Activated CD8-positive, alpha-beta memory T cell treated with anti-CD3 and anti-CD28 coated beads, Interleukin-2, amount 10 ng/mL, durations not matched to agents 7 days and 5 days (primary cell): Measurements from ENCODE around the gene PCSK1N. TPM values are rescaled to one million over a fixed set of nuclear protein-coding genes. Genes with fewer than 3 reads are reported as not detected.
A peak's percentile ranks its signal among the peaks of the same experiment; 100 is the strongest.

Source experiments
- ATAC-seq: fragments of 150-1000 bp; cut with Tn5 transposase; one replicate; pipeline ENCODE4 v1.10.0; 2021; ENCODE audit warnings: moderate library complexity
- CTCF ChIA-PET: fragments of 350-600 bp; sonication (Branson Sonifier 250); formaldehyde crosslinking; loops from one replicate; lab custom pipeline; 2021; ENCODE audit warnings: antibody characterized with exemption; lab: Charles Lee
- DNase-seq: peaks from one replicate; pipeline ENCODE4 v3.0.0-alpha.2; 2020
- H3K27ac Mint-ChIP-seq: one replicate; pipeline ENCODE4 v1.8.0; 2021; ENCODE audit warnings: mild to moderate bottlenecking, mixed read lengths
- H3K27me3 Mint-ChIP-seq: one replicate; pipeline ENCODE4 v1.8.0; 2021; ENCODE audit warnings: mixed read lengths
- H3K36me3 Mint-ChIP-seq: one replicate; pipeline ENCODE4 v1.8.0; 2021; ENCODE audit warnings: mild to moderate bottlenecking, mixed read lengths
- H3K4me1 Mint-ChIP-seq: one replicate; pipeline ENCODE4 v1.8.0; 2021; ENCODE audit warnings: mixed read lengths
- H3K4me3 Mint-ChIP-seq: one replicate; pipeline ENCODE4 v1.8.0; 2021; ENCODE audit warnings: mild to moderate bottlenecking, moderate library complexity, mixed read lengths
- H3K9me3 Mint-ChIP-seq: one replicate; pipeline ENCODE4 v1.8.0; 2022; ENCODE audit warnings: low read depth, mixed read lengths
- total RNA-seq, 2 experiments: library from RNA; stranded (reverse); gene quantifications; one replicate each; pipeline ENCODE4 v1.2.3, GENCODE V29; 2021

PCSK1N gene
- total RNA-seq, 2 experiments from 2014 or later, result 0.21 to 0.93 TPM

DNA sequence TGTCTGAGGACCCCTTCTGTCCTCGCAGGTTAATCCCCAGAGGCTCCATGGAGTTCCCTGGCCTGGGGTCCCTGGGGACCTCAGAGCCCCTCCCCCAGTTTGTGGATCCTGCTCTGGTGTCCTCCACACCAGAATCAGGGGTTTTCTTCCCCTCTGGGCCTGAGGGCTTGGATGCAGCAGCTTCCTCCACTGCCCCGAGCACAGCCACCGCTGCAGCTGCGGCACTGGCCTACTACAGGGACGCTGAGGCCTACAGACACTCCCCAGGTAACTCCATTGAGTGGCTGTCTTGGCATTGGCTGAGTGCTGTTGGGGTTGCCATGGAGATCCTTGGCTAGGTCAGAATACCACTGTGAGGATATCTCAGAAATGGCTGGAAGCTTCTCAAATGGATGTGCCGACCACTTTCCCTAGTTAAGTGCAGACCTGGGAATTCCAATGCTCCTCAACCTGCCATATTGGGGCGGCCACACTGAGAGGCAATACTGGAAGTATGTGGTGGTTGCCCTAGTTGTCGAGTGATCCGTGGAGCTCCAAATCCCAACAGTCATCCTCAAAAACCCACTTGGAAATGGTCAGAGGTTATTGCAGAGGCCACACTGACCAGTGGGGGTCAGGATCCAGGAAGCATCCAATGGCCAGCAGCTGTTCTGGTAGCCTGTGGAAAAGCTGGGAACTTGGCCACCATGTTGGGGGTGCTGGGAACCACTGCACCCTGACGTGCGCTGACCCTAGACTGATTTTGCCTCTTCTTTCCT lies 44.2 kb downstream of the PCSK1N start:
- CTCF ChIA-PET, result no interaction called here
- ATAC-seq (no peak), DNase-seq (no peak)
- no peak overlapping the region for H3K27ac Mint-ChIP-seq
- peaks cover 9% of the 10 kb centered on the region for H3K4me1 Mint-ChIP-seq
- no peak overlapping the region for H3K4me3 Mint-ChIP-seq
- no peaks in the 10 kb centered on the region for H3K36me3 Mint-ChIP-seq
- peaks cover 9% of the 10 kb centered on the region for H3K27me3 Mint-ChIP-seq
- H3K9me3 Mint-ChIP-seq, result no peaks in the 10 kb centered on the region

- Mint-ChIP-seq H3K4me3 (no peak overlapping the region), H3K4me1 (peaks cover 9% of the 10 kb centered on the region), H3K36me3 (no peaks in the 10 kb centered on the region), H3K9me3 (no peaks in the 10 kb centered on the region), H3K27ac (no peak overlapping the region), H3K27me3 (peaks cover 9% of the 10 kb centered on the region)
- CTCF ChIA-PET, result no interaction called here
- DNase-seq (no peak), ATAC-seq (no peak)
Observed at GRCh38 chrX:48790477-48790876, 44.9 kb downstream of the PCSK1N start.

DNA sequence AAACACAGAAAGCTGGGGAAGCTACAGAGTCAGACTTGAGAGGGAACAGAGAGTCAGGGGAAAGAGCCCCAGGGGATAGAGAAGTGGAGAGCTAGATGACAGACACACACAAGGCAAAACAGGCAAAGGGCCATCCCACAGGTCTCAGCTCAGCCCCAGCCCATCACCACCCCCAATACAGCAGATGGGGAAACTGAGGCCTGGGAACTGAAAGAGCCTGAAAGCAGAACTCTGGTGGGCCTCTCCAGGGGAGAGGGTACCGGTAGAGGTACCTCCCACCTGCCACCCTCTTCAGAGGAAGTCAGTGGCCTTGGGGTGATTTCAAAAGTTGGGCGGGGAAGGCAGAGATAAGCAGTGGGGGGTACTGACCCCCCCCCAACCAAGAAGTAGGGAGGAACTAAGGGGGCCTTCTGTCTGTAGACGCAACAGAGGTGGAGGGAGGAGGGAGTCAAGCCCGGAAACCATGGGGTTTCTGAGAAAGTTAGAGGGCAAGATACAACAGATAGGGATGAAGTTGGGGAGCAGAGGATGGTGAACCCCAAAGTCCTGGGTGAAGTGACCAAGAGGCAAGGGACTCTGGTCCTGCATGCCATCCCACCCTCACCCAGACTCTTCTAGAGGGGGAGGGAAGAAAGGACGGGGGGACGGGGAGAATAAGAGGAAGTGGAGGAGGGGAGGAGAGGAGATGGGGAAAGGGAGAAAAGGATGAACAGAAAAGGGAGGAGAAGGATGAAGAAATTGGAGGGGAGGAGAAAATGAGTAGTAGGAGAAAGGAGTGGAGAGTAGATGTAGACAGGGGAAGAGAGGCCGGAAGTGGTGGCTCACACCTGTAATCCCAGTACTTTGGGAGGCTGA lies 45.8 kb downstream of the PCSK1N start:
- no peak overlapping the region for H3K4me3 Mint-ChIP-seq

DNA sequence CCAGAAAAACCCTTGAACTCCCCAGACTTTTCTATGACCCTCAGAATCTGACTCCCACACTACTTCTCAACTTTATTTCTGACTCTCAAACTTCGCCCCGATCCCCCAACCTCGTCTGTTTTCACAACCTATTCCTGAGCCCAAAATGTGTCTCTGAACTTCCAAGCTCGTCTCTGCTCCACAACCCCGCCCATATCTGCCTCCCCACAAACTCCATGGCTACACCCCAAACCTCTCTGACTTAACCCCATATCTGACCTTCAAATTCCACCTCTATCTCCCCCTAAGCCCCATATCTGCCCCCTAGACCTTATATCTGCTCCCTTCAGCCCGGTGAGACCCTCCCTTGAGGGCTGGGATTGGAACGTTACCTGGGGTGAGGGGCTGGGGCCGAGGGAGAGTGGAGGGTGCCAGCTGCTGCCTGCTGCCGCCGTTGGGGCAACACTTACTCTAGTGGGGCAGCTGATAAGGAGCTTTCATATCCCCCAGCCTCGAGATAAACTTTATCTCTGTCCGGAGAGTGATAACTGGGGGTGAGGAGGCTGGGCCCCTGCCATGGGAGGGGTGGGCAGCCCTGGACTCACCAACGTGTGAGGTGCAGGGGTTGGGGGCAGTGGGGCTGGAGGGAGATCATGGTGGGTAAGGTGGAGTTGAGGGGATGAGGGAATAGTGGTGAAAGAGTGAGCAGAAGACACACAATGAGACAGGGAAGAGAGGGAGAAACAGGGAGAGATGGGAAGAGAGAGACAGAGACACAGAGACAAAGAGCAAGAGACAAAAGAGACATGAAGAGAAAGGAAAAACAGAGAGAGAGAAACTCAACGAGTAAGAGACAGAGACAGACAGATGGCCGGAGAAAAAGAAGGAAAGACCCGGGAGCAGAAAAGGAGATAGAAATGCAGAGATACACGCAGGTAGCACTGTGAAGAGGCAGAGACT lies 47.6 kb downstream of the PCSK1N start:
- peaks cover 12% of the 10 kb centered on the region for H3K27me3 Mint-ChIP-seq
- H3K36me3 Mint-ChIP-seq, result no peaks in the 10 kb centered on the region
- DNase-seq (no peak), ATAC-seq (no peak)
- CTCF ChIA-PET, result interaction anchor here (0.6 kb wide), 1 partner anchor 380 kb away, joined by 4 read pairs; no protein-coding TSS in a partner anchor
- H3K4me1 Mint-ChIP-seq, result peaks cover 9% of the 10 kb centered on the region
- H3K4me3 Mint-ChIP-seq, result no peak overlapping the region
- no peak overlapping the region for H3K27ac Mint-ChIP-seq
- no peaks in the 10 kb centered on the region for H3K9me3 Mint-ChIP-seq

More for the DNA sequence above, 45.8 kb downstream of the PCSK1N start:
- Mint-ChIP-seq H3K36me3 (no peaks in the 10 kb centered on the region), H3K27me3 (peaks cover 12% of the 10 kb centered on the region), H3K9me3 (no peaks in the 10 kb centered on the region), H3K27ac (no peak overlapping the region), H3K4me1 (peaks cover 9% of the 10 kb centered on the region)
- CTCF ChIA-PET, result no interaction called here
- ATAC-seq (peak; percentile 39), DNase-seq (no peak)

DNA sequence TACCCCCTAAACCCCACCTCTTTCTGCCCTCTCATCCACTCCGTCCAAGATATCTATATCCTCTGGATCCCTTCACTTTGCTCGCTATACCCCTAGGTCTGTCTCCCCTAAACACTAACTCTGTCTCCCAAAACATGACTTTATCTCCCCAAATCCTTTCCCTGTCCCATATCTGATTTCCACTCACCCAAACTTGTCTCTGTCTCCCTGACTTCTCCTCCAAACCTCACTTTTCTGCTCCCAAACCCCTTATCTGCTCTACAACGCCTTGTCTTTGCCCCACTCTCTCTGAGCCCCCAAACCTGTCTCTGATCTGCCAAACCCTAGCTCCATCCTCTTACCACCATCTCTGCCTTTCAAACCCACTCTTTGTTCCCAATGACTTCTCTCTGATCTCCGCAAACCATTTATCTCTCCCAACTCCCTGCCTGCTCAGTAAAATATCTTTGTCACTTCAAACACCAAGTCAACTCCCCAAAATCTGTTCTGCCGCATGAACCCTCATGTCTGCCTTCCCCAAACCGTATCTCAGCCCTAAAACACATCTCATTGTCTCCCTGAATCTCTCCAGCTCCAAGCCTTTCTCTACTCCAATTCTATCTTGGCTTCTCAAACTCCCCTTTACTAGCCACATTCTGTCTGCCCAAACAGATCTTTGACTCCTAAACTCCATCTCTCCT lies 48.4 kb downstream of the PCSK1N start:
- no peak overlapping the region for H3K27ac Mint-ChIP-seq

DNA sequence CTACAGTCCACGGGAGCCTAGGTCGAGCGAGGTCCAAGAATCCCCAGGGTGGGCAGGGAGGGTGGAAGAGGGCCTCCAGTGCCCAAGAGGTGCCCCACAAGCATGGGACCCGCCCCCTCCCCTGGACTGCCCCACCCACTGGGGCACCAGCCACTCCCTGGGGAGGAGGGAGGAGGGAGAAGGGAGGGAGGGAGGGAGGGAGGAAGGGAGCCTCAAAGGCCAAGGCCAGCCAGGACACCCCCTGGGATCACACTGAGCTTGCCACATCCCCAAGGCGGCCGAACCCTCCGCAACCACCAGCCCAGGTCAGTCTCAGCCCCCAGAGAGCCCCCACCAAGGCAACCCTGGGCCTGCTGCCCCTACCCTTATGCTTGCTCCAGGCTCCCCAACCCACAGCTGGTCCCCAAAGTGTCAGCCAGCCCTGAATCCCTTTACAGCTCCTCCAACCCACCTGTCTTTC lies 49.0 kb downstream of the PCSK1N start, which contains the start of gene GATA1:
TSS of gene GATA1 (plus strand) at position 250 of the 460 bp plus-strand sequence. CDS start 4,520 bp downstream, outside the sequence.
- no peaks in the 10 kb centered on the region for H3K9me3 Mint-ChIP-seq
- peaks cover 12% of the 10 kb centered on the region for H3K27me3 Mint-ChIP-seq
- no peak within 1 kb of the TSS for H3K27ac Mint-ChIP-seq
- ATAC-seq, result no peak
- no peak for DNase-seq
- CTCF ChIA-PET, result no interaction called here
- H3K36me3 Mint-ChIP-seq, result no peaks in the 10 kb centered on the region
- peaks cover 9% of the 10 kb centered on the region for H3K4me1 Mint-ChIP-seq
- H3K4me3 Mint-ChIP-seq, result no peak within 1 kb of the TSS

More for the DNA sequence above, 48.4 kb downstream of the PCSK1N start:
- CTCF ChIA-PET, result interaction anchor here (0.6 kb wide), 1 partner anchor 381 kb away, joined by 4 read pairs; no protein-coding TSS in a partner anchor
- ATAC-seq, result no peak
- no peak overlapping the region for H3K4me3 Mint-ChIP-seq
- H3K27me3 Mint-ChIP-seq, result peaks cover 12% of the 10 kb centered on the region
- H3K9me3 Mint-ChIP-seq, result no peaks in the 10 kb centered on the region
- H3K4me1 Mint-ChIP-seq, result peaks cover 9% of the 10 kb centered on the region
- no peaks in the 10 kb centered on the region for H3K36me3 Mint-ChIP-seq
- no peak for DNase-seq

DNA sequence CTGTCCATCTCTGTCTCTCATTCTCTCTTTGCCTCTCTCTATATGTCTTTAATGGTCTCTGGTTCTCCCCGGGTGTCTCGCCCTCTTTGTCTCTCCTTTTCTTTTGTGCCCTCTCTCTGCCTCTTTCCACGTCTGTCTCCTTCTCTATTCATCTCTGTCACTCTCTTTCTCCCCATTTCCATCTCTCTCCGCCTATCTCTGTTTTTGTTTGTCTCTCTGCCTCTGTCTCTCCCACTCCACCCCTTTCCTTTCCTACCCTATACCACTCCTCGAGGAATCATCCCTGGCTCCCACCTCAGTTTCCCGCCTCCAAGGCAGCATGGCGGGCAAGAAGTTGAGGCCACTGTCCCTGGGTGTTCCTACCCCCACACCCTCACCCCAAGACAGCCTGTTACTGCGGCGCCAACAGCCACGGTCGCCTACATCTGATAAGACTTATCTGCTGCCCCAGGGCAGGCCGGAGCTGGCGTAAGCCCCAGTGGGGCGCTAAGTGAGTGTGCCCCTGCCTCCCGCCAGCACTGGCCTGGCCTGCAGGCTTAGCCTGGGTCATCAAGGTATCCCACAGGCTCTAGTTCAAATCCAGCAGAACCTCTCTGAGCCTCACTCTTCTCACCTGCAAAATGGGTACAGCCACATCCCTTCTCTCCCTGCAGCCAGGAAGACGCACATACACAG lies 49.7 kb downstream of the PCSK1N start:
- Mint-ChIP-seq H3K36me3 (no peaks in the 10 kb centered on the region), H3K27me3 (peaks cover 12% of the 10 kb centered on the region), H3K27ac (no peak overlapping the region), H3K9me3 (no peaks in the 10 kb centered on the region), H3K4me1 (peaks cover 9% of the 10 kb centered on the region), H3K4me3 (no peak overlapping the region)
- no peak for ATAC-seq
- no peak for DNase-seq
- CTCF ChIA-PET, result no interaction called here

- no peak for ATAC-seq
- Mint-ChIP-seq H3K9me3 (no peaks in the 10 kb centered on the region), H3K27ac (no peak overlapping the region), H3K4me3 (no peak overlapping the region), H3K36me3 (no peaks in the 10 kb centered on the region), H3K27me3 (peaks cover 12% of the 10 kb centered on the region), H3K4me1 (peaks cover 9% of the 10 kb centered on the region)
- CTCF ChIA-PET, result no interaction called here
- DNase-seq, result no peak
Observed at GRCh38 chrX:48785186-48785539, 50.2 kb downstream of the PCSK1N start.

GRCh38 chrX:48784726-48785125 lies 50.7 kb downstream of the PCSK1N start:
- no peak overlapping the region for H3K27ac Mint-ChIP-seq
- H3K4me3 Mint-ChIP-seq, result no peak overlapping the region
- H3K36me3 Mint-ChIP-seq, result no peaks in the 10 kb centered on the region
- H3K27me3 Mint-ChIP-seq, result peaks cover 12% of the 10 kb centered on the region
- CTCF ChIA-PET, result no interaction called here
- DNase-seq (no peak), ATAC-seq (no peak)
- no peaks in the 10 kb centered on the region for H3K9me3 Mint-ChIP-seq
- H3K4me1 Mint-ChIP-seq, result peaks cover 5% of the 10 kb centered on the region

DNA sequence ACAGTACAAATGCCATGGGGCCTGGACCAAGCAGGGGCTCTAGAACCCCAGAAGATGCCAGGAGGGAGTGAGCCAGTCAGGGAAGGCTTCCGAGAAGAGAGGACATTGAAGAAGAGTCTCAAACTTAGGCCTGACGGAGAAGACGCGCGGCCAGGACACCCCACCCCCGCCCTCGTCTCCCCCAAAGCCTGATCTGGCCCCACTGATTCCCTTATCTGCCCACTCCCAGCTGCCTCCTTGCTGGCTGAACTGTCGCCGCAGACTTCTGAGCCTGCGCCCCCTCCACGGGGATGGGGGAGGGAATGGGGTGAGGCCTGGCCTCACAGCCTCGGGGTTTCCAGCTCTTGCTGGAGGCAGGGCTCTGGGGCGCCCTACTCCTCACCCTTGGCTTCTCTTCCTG lies 52.6 kb downstream of the PCSK1N start:
- CTCF ChIA-PET, result no interaction called here
- no peaks in the 10 kb centered on the region for H3K36me3 Mint-ChIP-seq
- no peaks in the 10 kb centered on the region for H3K4me1 Mint-ChIP-seq
- peaks cover 12% of the 10 kb centered on the region for H3K27me3 Mint-ChIP-seq
- ATAC-seq, result no peak
- no peak for DNase-seq
- no peak overlapping the region for H3K4me3 Mint-ChIP-seq
- H3K9me3 Mint-ChIP-seq, result no peaks in the 10 kb centered on the region
- H3K27ac Mint-ChIP-seq, result no peak overlapping the region

DNA sequence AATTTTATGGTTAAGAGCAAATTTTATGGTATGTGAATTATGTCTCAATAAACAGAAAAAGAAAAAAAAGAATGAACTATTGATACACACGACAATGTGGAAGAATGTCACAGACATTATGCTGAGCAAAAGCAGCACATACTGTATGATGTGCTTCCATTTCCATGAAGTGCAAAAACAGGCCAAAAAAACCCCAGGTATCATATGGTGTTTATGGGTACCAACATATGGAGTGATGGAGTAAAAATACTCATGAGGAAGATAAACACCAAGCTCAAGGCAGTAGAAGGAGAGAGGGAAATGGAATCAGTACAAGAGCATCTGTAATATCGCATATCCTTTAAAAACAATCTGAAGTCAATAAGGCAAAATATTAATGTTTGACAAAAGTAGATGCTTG lies 53.2 kb downstream of the PCSK1N start:
- H3K27me3 Mint-ChIP-seq, result peaks cover 13% of the 10 kb centered on the region
- H3K9me3 Mint-ChIP-seq, result no peaks in the 10 kb centered on the region
- H3K4me1 Mint-ChIP-seq, result no peaks in the 10 kb centered on the region
- no peak overlapping the region for H3K27ac Mint-ChIP-seq
- H3K4me3 Mint-ChIP-seq, result no peak overlapping the region
- CTCF ChIA-PET, result no interaction called here
- H3K36me3 Mint-ChIP-seq, result no peaks in the 10 kb centered on the region
- ATAC-seq (no peak), DNase-seq (no peak)

GRCh38 chrX:48781705-48782104 lies 53.7 kb downstream of the PCSK1N start:
- Mint-ChIP-seq H3K9me3 (no peaks in the 10 kb centered on the region), H3K4me3 (no peak overlapping the region), H3K27ac (no peak overlapping the region), H3K4me1 (no peaks in the 10 kb centered on the region), H3K36me3 (no peaks in the 10 kb centered on the region), H3K27me3 (peaks cover 12% of the 10 kb centered on the region)
- no peak for ATAC-seq
- CTCF ChIA-PET, result no interaction called here
- no peak for DNase-seq
